Measurements from ENCODE around the gene ESR1. TPM values are rescaled to one million over a fixed set of nuclear protein-coding genes. Genes with fewer than 3 reads are reported as not detected.
"Not testable (repeated sequence)": the region's sequence is repeated elsewhere in the genome, so short reads cannot be mapped to it uniquely, and the experiment has no call there.

ESR1 gene
- total RNA-seq, 4 donors from 2014 or later = 0.59 to 1.8 (median 1.3) TPM

GRCh38 chr6:151974061-151974617, 166.7 kb downstream of the ESR1 start:
- H3K4me3 ChIP-seq (ENCODE audit: low read depth, poor library complexity, severe bottlenecking) = no peak overlapping the region
- no peak for TF ChIP-seq POLR2A (IDR thresholded peaks at IDR 0.05)
- TF ChIP-seq, protein P1, sequence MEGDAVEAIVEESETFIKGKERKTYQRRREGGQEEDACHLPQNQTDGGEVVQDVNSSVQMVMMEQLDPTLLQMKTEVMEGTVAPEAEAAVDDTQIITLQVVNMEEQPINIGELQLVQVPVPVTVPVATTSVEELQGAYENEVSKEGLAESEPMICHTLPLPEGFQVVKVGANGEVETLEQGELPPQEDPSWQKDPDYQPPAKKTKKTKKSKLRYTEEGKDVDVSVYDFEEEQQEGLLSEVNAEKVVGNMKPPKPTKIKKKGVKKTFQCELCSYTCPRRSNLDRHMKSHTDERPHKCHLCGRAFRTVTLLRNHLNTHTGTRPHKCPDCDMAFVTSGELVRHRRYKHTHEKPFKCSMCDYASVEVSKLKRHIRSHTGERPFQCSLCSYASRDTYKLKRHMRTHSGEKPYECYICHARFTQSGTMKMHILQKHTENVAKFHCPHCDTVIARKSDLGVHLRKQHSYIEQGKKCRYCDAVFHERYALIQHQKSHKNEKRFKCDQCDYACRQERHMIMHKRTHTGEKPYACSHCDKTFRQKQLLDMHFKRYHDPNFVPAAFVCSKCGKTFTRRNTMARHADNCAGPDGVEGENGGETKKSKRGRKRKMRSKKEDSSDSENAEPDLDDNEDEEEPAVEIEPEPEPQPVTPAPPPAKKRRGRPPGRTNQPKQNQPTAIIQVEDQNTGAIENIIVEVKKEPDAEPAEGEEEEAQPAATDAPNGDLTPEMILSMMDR (IDR thresholded peaks at IDR 0.05) = no peak
- 92 to 95% methylated on average over 4 of the region's 4 CpGs for WGBS, 2 donors
- intact Hi-C loops (cut with DNase I; ENCODE audit: low total_unique reads) = no loop called here
- DNase-seq (ENCODE audit: low spot score in 2 of 2) = no peak

DNA sequence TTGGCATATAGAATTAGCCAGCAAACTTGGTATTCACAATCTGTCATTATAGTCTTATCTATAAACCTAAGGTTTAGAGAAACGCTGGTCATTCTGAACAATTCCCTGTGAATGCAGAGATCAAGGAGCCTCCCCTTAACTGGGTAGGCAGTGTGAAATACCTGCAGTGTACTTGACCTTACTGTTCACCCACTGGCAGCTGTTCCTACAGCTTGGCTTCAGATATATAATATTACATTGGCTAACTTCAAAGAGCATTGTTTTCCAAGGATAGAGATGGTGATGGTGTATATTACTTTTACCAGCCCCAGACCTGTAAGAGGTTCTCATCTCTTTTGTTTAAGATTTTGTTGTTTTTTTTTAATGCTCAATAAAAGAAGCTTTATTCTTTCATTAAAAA, 168.3 kb downstream of the ESR1 start:
- intact Hi-C loops (cut with DNase I; ENCODE audit: low total_unique reads) = no loop called here
- no peak overlapping the region for H3K4me3 ChIP-seq (ENCODE audit: low read depth, poor library complexity, severe bottlenecking)
- 86 to 95% methylated on average over 1 of the region's 1 CpG for WGBS, 2 donors
- no peak for TF ChIP-seq POLR2A (IDR thresholded peaks at IDR 0.05)
- TF ChIP-seq, protein P1 (IDR thresholded peaks at IDR 0.05) = no peak
- DNase-seq (ENCODE audit: low spot score in 2 of 2) = no peak

- WGBS, 2 donors = 40 to 49% methylated on average over 6 of the region's 6 CpGs
- DNase-seq (ENCODE audit: low spot score in 2 of 2); H3K4me3 ChIP-seq (ENCODE audit: low read depth, poor library complexity, severe bottlenecking); intact Hi-C loops (cut with DNase I; ENCODE audit: low total_unique reads): not testable (repeated sequence)
These were observed 180.7 kb downstream of the ESR1 start for GRCh38 chr6:151988199-151988598.

DNA sequence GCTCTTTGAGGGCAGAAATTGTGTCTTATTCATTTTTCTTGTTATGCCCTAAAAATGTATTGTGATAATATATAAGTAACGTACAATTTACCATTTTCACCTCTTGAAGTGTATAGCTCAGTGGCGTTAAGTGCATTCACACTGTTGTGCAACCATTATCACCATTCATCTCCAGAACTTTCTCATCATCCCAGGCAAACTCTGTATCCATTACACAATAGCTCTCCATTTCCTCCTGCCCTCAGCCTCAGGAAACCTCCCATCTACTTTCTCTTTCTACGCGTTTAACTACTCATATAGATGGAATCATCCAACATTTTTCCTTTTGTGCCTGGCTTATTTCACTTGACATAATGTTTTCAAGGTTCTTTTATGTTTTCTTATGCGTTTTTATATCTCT, 184.6 kb downstream of the ESR1 start:
- no peak overlapping the region for H3K4me3 ChIP-seq (ENCODE audit: low read depth, poor library complexity, severe bottlenecking)
- TF ChIP-seq, protein P1 (IDR thresholded peaks at IDR 0.05) = no peak
- TF ChIP-seq POLR2A (IDR thresholded peaks at IDR 0.05) = no peak
- WGBS, 2 donors = 76 to 79% methylated on average over 5 of the region's 5 CpGs
- no peak for DNase-seq (ENCODE audit: low spot score in 2 of 2)
- intact Hi-C loops (cut with DNase I; ENCODE audit: low total_unique reads) = no loop called here

DNA sequence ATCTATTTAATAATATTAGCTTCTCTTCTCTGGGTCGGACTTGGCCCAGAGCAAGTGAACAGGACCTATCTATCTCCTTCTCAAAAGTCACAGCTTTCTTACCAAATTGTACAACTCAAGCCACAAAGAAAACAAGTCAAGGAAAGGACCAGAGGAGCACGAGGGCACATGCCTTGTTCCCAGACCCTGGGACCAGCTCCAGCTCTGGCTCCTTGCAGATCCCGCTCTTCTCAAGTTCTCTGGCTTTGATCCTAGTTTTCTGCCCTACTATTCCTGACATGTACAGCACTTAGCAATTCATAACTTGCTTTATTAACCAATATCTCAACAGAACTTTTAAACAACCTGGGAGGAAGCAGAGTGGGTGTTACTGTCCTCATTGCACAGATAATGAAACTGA, 185.9 kb downstream of the ESR1 start:
- 40 to 54% methylated on average over 3 of the region's 3 CpGs for WGBS, 2 donors
- no peak for TF ChIP-seq POLR2A (IDR thresholded peaks at IDR 0.05)
- TF ChIP-seq, protein P1 (IDR thresholded peaks at IDR 0.05) = no peak
- H3K4me3 ChIP-seq (ENCODE audit: low read depth, poor library complexity, severe bottlenecking) = no peak overlapping the region
- DNase-seq (ENCODE audit: low spot score in 2 of 2) = no peak
- intact Hi-C loops (cut with DNase I; ENCODE audit: low total_unique reads) = no loop called here

- intact Hi-C loops (cut with DNase I; ENCODE audit: low total_unique reads) = no loop called here
- 73 to 81% methylated on average over 1 of the region's 1 CpG for WGBS, 2 donors
- DNase-seq (ENCODE audit: low spot score in 2 of 2) = no peak
- H3K4me3 ChIP-seq (ENCODE audit: low read depth, poor library complexity, severe bottlenecking) = no peak overlapping the region
- TF ChIP-seq POLR2A (IDR thresholded peaks at IDR 0.05) = no peak
- TF ChIP-seq, protein P1 (IDR thresholded peaks at IDR 0.05) = no peak
These were observed 191.3 kb downstream of the ESR1 start for GRCh38 chr6:151998784-151999183.
